GM18867 (cell line): ENCODE data around the gene SNTG2.
"Not testable (repeated sequence)": the region's sequence is repeated elsewhere in the genome, so short reads cannot be mapped to it uniquely, and the experiment has no call there.

Experiments
- ATAC-seq: cut with Tn5 transposase; IDR thresholded peaks from one replicate; pipeline ENCODE4 v1.9.1; 2021; ENCODE audit warnings: mild to moderate bottlenecking, moderate library complexity; ENCODE audit not compliant: unreplicated experiment

Gene SNTG2

GRCh38 chr2:1353543-1353942, 402.9 kb downstream of the SNTG2 start:
- ATAC-seq: no peak

DNA sequence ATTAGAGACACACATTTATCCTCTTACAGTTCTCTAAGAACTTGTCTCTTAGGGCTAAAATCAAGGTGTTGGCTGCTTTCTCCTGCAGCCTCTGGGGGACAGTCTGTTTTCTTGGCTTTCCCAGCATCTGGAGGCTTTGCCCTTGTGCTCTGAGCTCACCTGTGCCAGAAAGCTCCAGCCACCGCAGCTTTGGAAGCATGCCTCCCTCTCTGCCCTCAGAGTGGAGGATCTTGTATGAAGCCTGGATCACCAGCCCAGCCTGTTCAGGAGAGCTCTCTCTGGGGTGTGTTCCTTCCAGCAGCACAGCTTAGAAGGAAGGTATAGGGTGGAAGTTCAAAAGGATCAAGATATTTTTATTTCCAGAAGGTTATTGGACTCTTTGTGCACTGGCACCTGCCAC, 409.5 kb downstream of the SNTG2 start:
- ATAC-seq: no peak

DNA sequence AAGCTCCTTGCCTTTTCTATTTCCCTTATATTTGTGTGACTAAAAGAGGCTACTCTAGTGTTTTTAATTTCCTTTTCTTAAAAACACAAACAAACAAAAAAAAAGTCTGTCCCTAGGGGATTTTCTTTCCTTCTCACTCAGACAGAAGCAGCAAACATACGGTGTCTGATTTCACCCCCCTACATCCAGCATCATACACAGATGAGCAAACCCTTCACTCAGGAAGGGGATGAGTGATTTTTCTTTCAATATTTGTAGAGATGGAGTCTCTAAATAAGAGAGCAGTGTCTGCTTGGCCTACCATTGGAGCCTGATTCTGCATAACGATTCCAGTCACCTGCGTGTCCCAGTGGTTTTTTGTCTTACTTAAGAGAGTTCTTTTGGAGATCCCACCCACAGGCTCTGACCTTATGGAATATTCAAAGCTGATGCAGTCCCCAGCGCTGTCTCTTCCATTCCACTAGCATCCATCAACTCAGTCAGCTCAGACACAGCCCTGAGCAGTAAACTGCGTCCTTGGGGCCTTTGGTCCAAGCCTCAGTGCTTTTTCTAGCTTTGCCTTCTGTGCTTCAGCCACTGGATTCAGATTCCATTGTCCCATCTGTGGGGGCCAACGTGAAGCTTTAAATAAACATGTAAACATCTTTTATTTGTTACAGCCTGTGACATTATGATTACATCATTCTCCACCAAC, 410.1 kb downstream of the SNTG2 start:
- no peak for ATAC-seq

GRCh38 chr2:1363367-1363766, 412.7 kb downstream of the SNTG2 start:
- no peak for ATAC-seq

- no peak for ATAC-seq
Measured at GRCh38 chr2:1366546-1367134, 416.0 kb downstream of the SNTG2 start.

DNA sequence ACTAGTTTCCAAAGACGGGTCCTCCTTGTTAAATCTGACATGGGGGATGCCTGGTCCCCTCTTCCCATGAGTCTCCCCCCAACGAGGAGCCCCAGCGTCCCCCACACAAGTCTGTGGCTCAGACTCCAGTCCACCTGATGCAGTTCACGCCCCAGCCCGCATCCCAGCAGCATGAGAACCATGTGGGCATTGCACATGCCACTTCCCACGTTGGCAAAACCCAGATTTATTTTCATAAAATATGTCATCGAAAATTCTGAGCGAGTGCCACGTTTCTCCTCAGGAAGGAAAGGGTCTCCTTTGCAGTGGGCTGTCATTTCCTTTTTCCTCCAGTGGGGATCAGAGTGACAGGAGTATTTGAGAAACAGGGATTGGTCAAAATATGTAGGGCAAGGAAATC, 417.0 kb downstream of the SNTG2 start:
- no peak for ATAC-seq

GRCh38 chr2:1369905-1370304, 419.3 kb downstream of the SNTG2 start:
- ATAC-seq: no peak

DNA sequence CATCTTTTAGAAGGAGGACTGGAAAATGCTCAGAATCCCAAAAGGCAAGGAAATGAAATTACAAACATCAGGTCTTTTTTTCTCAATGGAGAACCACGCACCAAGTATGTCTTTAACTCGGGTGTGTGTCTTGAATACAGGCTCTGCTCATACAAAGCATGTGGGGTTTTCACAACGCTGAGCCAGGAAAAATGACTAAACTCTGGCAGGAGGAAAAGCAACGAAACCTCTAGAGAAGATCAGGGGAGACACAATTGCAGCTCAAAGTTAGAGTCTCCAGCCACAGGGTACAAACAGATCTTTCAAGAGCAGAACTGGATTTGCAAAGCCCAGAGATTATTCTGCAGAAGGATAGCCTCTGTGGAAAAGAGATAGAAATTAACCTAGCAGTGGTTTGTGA, 419.8 kb downstream of the SNTG2 start:
- no peak for ATAC-seq

- ATAC-seq: no peak
Measured at GRCh38 chr2:1371082-1371481, 420.4 kb downstream of the SNTG2 start.

DNA sequence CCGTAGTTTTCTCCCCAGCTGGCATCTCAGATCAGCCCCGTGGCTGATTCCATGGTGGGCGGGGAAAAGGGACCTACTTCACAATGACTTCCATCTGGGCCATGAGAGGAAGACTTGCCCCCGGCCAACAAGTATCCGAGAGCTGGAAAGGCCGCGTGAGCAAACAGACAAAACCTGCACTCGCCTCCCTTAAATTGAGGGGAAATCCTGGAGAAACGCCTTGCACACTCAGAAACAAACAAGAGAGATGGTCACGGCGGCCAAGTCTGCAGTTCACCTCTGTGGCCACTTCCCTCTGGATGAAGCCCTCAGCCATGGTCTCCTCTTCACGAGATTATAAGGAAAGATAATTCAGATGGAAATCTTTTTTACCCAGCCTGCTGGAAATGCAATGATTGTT, 423.2 kb downstream of the SNTG2 start:
- ATAC-seq: no peak

DNA sequence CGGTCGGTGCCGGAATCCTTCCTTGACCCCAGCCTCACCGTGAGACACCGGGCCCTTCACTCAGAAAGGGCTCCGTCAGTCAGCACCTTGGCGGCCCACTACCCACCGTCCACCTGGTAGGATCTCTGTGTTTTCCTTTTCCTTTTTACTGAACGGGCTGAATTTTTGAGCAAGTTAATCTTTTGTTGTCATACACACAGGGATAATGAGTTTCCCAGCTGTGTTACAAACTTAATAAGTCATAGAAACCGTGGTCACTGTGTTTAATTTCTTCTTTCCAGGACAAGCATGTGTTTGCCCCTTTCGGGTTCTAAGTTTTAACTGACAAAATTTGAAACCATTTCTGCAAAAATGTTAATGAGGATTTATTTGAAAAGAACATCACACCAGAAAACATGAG, 423.6 kb downstream of the SNTG2 start:
- ATAC-seq: no peak

DNA sequence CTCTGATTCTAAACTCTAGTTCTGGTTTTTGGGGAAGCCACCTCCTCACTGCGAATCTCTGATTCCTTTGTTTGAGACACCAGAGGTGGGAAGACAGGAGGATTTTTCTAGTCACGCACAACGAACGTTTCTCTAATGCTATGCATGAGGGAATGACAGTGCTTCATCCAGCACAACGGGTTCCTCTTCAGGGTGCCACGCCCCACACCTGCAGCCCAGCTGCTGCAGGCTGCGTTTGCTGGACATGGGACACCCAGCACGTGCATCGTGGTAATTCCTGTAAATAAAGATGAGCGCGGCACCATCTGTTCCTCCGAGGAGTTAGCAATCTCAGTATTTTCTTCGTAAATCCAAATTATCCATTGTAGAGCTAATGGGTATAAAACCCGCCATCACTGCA, 425.1 kb downstream of the SNTG2 start:
- no peak for ATAC-seq

- ATAC-seq: no peak
Measured at GRCh38 chr2:1377473-1377872, 426.8 kb downstream of the SNTG2 start.

- no peak for ATAC-seq
Measured at GRCh38 chr2:1378456-1379150, 428.0 kb downstream of the SNTG2 start.

- no peak for ATAC-seq
Measured at GRCh38 chr2:1381644-1382043, 431.0 kb downstream of the SNTG2 start.

DNA sequence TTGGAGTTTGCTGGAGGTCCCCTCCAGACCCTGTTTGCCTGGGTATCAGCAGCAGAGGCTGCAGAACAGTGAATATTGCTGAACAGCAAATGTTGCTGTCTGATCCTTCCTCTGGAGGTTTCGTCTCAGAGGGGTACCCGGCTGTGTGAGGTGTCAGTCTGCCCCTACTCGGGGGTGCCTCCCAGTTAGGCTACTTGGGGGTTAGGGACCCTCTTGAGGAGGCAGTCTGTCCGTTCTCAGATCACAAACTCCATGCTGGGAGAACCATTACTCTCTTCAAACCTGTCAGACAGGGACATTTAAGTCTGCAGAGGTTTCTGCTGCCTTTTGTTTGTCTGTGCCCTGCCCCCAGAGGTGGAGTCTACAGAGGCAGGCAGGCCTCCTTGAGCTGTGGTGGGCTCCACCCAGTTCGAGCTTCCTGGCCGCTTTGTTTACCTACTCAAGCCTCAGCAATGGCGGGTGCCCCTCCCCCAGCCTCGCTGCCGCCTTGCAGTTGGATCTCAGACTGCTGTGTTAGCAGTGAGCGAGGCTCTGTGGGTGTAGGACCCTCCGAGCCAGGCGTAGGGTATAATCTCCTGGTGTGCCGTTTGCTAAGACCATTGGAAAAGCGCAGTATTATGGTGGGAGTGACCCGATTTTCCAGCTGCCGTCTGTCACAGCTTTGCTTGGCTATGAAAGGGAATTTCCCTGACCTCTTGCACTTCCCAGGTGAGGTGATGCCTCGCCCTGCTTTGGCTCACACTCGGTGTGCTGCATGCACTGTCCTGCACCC, 437.5 kb downstream of the SNTG2 start:
- ATAC-seq: not testable (repeated sequence)

GRCh38 chr2:1390118-1390517, 439.5 kb downstream of the SNTG2 start:
- not testable (repeated sequence) for ATAC-seq

- no peak for ATAC-seq
Measured at GRCh38 chr2:1393321-1393720, 442.7 kb downstream of the SNTG2 start.

GRCh38 chr2:1394709-1395408, 444.2 kb downstream of the SNTG2 start:
- no peak for ATAC-seq

- ATAC-seq: no peak
Measured at GRCh38 chr2:1397350-1397749, 446.7 kb downstream of the SNTG2 start.

GRCh38 chr2:1398191-1398590, 447.5 kb downstream of the SNTG2 start:
- no peak for ATAC-seq
